HG03060 (cell line): ENCODE measurements around the gene PKN2.
"Not testable (repeated sequence)": the region's sequence is repeated elsewhere in the genome, so short reads cannot be mapped to it uniquely, and the experiment has no call there.

Experiments used
- ATAC-seq: cut with Tn5 transposase; IDR thresholded peaks from one replicate; pipeline ENCODE4 v1.9.1; 2021; ENCODE audit warnings: low read depth, moderate number of reproducible peaks; ENCODE audit not compliant: unreplicated experiment

PKN2 gene

DNA sequence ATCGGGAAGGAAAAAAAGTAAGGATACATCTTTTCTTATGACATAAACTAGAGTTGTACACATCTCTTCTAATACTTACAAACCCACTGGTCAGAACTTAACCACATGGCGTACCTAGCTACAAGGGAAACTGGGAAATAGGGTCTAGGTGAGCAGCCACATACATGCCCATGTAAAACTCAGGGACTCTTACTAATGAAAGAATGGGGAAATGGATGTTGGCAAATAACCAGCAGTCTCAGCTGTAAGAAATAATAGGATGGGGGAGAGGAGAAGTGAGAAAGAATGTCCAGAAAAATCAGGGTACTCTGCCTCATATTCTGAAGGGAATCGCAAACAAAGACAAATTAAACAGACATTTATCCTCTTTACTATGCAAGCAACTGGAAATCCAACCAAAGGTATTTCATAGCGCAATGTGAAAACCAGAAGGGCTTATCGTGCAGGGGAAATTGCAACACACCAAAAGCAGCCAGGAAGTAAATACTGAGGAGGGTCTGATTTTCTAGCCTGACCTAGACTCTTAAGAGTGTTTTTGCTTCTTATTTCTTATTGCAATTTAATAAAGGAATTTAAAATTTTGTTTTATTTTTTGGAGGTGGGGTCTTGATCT lies 189.8 kb downstream of the PKN2 start:
- ATAC-seq: no peak

DNA sequence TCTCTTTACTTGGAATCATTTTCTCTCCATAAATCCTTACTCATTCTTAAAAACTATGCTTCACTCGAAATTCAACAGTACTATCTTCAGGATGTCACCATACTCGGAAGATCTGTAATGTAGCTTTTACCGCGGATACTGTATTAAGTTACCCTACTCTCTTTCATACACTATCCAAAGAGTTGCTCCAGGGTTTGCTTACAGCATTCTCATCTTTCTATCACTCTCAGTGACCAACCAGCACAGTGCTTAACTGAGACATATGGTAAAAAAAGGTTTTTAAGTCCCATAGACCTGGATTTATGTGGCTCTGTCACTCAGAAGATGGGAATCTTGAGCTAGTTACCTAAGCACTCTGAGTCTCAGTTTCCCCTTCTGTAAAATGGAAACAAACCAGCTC lies 191.5 kb downstream of the PKN2 start:
- no peak for ATAC-seq

DNA sequence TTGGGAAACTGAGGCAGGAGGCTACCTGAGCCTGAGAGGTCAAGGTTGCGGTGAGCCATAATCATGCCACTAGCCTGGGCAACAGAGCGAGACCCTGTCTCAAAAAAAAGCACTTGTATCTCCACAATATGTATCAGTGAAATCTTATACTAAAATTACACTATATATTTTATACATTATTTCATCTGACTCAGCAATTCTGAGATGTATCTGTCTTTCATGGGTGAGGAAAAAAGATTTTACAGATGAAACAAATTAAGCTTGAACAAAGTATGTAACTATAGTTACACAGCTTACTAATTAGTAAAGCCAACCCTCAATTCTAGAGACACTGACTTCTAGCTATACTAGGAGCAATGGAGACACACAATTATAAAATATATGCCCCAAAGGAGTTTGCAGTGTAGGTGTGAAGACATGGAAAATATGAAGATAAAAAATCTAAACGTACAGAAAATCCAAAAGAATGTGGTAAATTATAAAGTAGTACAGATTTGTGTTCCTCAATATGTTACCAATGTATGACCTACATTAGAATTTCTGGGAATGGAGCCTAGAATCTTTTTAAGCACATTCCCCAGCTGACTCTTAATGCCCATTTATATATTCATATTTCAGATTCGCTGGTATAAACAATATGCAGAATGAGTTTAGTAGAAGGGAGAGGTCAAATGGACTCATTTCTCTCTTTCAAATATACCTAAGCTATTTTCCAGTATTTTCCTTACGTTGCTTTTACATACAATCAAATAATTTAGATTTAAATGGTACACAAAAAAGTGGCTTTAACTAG lies 192.7 kb downstream of the PKN2 start:
- ATAC-seq: no peak

GRCh38 chr1:88877382-88877825 lies 193.3 kb downstream of the PKN2 start:
- ATAC-seq: no peak

GRCh38 chr1:88877911-88878310 lies 193.8 kb downstream of the PKN2 start:
- ATAC-seq: no peak

DNA sequence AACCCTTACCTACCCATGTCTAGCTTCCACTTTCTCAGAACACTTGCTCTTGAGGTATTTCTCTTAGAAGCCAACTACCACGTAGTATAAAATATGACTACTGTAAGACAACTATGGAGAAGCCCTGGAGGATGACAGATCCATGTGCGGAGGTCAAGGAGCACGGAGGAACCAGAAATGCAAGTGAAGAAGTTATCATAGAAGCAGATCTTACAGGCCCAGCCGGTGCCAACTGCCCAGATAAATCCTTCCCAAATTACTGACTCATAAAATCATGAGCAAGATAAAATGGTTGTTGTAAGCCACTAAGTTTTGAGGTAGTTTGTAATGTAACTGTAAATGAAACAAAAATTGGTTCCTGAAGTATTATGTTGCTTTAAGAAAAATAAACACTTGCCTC lies 194.7 kb downstream of the PKN2 start:
- ATAC-seq: no peak

DNA sequence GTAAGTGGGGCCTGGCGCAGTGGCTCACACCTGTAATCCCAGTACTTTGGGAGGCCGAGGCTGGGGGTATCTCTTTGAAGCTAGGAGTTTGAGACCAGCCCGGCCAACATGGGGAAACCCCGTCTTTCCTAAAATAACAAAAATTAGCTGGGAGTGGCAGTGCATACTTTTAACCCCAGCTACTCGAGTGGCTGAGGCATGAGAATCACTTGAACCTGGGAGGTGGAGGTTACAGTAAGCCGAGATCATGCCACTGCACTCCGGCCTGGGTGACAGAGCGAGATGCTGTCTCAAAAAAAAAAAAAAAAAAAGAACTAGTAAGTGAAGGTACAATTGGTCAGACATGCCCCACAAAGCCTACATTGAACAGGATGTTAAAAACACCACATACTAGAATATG lies 196.6 kb downstream of the PKN2 start:
- not testable (repeated sequence) for ATAC-seq

- ATAC-seq: no peak
These were observed 199.1 kb downstream of the PKN2 start for GRCh38 chr1:88883156-88883555.
